HFFc6 (cell line): Measurements from ENCODE around the gene DNAJA2. TPM values are rescaled to one million over a fixed set of nuclear protein-coding genes. Genes with fewer than 3 reads are reported as not detected.

ENCODE experiments used
- DNase-seq: peaks from one replicate; pipeline ENCODE4 v3.0.0-alpha.2; 2018
- H3K27ac Mint-ChIP-seq: 2 replicates; pipeline ENCODE4 v1.8.0; 2020; ENCODE audit warnings: mild to moderate bottlenecking, mixed read lengths
- H3K27me3 Mint-ChIP-seq: 2 replicates; pipeline ENCODE4 v1.8.0; 2021; ENCODE audit warnings: mild to moderate bottlenecking, moderate library complexity, mixed read lengths; ENCODE audit not compliant: insufficient read depth
- H3K36me3 Mint-ChIP-seq: 2 replicates; pipeline ENCODE4 v1.8.0; 2021; ENCODE audit warnings: low read depth, mixed read lengths
- H3K4me1 Mint-ChIP-seq: 2 replicates; pipeline ENCODE4 v1.8.0; 2020; ENCODE audit warnings: low read depth, mixed read lengths
- H3K4me3 Mint-ChIP-seq: 2 replicates; pipeline ENCODE4 v1.8.0; 2020; ENCODE audit warnings: mild to moderate bottlenecking, moderate library complexity, mixed read lengths
- H3K9me3 Mint-ChIP-seq: 2 replicates; pipeline ENCODE4 v1.8.0; 2020; ENCODE audit warnings: mild to moderate bottlenecking, mixed read lengths
- total RNA-seq, 6 experiments: library from RNA; stranded (reverse); fragmentation: NEBNext Ultra II Directional; extraction: Animal tissue kit (Norgen Biotek cat#: 25700); gene quantifications; 2 replicates in 1 of 6; 3 replicates in 5 of 6; pipeline ENCODE4 v1.2.3, GENCODE V29; 2021
- TF ChIP-seq, protein P1 (sequence below): fragments of 200-600 bp; sonication (generic); IDR thresholded peaks from 2 replicates; pipeline ENCODE4 v1.5.0; 2021; ENCODE audit warnings: antibody characterized with exemption, mild to moderate bottlenecking

The DNAJA2 gene
- total RNA-seq, 6 experiments from 2014 or later, result 64.2 to 80.3 (median 72.5) TPM

DNA sequence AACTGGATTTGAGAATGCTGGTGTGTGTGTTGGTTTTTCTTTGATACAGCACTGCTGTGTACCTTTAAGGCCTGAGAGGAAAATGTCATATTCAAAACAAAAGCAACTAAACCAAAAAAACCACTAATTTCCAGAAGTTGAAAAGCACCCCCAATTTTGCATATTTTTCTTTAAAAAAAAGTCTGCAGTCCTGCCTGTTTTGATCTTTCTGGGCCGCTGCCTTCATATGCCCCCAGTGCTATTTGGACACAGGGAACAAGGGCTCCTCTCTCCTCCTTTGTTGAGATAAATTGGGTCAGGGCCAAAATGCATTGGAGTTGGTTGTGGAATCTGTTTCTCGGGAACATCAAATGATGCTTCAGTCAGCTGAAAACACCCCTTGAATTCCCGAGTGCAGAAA lies 62.4 kb downstream of the DNAJA2 start:
- H3K36me3 Mint-ChIP-seq, result peaks cover 8% of the 10 kb centered on the region
- no peaks in the 10 kb centered on the region for H3K4me1 Mint-ChIP-seq
- H3K4me3 Mint-ChIP-seq, result no peak overlapping the region
- H3K27ac Mint-ChIP-seq, result no peak overlapping the region
- H3K9me3 Mint-ChIP-seq, result no peaks in the 10 kb centered on the region
- no peak for DNase-seq
- TF ChIP-seq, protein P1, sequence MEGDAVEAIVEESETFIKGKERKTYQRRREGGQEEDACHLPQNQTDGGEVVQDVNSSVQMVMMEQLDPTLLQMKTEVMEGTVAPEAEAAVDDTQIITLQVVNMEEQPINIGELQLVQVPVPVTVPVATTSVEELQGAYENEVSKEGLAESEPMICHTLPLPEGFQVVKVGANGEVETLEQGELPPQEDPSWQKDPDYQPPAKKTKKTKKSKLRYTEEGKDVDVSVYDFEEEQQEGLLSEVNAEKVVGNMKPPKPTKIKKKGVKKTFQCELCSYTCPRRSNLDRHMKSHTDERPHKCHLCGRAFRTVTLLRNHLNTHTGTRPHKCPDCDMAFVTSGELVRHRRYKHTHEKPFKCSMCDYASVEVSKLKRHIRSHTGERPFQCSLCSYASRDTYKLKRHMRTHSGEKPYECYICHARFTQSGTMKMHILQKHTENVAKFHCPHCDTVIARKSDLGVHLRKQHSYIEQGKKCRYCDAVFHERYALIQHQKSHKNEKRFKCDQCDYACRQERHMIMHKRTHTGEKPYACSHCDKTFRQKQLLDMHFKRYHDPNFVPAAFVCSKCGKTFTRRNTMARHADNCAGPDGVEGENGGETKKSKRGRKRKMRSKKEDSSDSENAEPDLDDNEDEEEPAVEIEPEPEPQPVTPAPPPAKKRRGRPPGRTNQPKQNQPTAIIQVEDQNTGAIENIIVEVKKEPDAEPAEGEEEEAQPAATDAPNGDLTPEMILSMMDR, result no peak
- H3K27me3 Mint-ChIP-seq, result peaks cover 2% of the 10 kb centered on the region; the same call in 1 of the 2 replicates

DNA sequence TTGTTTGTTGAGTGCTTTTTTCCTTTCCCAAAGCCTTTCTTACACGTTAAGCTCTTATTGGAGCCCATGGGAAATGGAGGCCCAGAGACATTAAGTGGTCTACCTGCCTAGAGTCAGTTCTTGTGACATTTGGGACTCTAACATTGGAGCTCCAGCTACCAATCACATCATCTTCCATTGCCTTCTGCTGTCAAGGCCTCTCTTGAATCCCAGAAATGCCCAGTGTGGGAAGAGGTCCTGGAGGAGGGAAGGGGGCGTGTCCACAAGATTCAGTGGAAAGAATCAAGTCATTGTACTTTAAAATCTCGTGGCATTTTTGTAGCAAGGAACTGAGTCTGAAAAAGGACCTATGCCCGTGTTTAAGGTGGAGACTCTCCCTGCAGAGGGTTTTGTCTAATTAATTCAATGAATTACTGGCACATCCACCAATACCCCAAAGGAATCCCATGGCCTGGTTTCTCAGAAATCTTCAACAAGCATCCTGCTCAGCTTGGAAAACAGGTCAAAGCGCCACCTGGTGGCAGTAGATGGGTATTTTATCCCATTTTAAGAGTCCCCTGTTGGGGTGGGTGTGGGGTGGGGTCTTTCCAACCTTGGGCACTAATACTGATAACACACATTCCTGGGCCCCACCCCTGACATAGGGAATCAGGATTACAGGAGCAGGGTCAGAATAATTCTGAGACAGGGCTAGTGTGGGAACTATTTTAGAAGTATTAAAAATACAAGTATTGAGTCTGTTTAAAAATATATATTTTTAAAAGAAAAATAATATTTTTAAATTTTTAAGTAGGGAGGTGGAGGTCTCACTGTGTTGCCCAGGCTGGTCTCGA lies 64.7 kb downstream of the DNAJA2 start:
- no peaks in the 10 kb centered on the region for H3K9me3 Mint-ChIP-seq
- H3K4me3 Mint-ChIP-seq, result no peak overlapping the region

DNA sequence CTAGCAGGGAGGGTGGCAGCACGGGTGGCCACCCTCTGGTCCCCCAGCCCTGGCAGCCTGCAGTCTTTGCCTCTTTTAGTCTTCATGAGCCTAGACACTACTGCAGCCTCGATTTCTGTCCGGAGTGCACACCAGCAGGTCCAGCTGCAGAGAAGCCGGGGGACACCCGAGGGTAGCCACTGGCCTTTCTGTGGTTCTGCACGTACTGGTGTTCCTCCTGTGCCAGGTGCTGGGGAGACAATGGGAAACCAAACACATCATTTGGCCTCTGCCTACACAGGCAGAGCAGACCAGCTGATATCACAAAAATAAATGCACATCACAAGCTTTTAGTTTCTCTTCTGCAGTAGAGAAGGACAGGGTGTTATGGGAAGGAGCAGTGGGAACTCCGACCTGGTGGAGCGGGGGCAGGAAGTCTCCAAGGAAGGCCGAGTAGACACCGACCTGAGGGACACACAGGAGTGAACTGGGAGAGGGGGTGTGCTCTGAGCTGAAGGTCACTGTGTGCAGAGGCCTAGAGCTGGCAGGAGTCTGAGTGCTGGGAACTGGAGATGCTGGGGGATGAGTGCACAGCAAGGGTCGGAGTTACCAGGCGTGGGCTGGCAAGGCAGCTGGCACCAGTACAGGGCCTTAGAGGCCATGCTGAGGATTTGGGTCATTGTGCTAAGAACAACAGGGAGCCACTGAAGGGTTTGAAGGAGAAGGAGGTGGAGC lies 66.3 kb downstream of the DNAJA2 start:
- Mint-ChIP-seq H3K27ac (no peak overlapping the region), H3K27me3 (peaks cover 2% of the 10 kb centered on the region; the same call in 1 of the 2 replicates), H3K36me3 (peaks cover 7% of the 10 kb centered on the region; the same call in 1 of the 2 replicates), H3K4me3 (no peak overlapping the region), H3K4me1 (no peaks in the 10 kb centered on the region), H3K9me3 (no peaks in the 10 kb centered on the region)
- TF ChIP-seq, protein P1, result no peak
- no peak for DNase-seq

More for the DNA sequence above, 64.7 kb downstream of the DNAJA2 start:
- Mint-ChIP-seq H3K36me3 (peaks cover 3% of the 10 kb centered on the region; the same call in 1 of the 2 replicates), H3K4me1 (no peaks in the 10 kb centered on the region), H3K27me3 (peaks cover 2% of the 10 kb centered on the region; the same call in 1 of the 2 replicates), H3K27ac (no peak overlapping the region)
- TF ChIP-seq, protein P1, result peak; percentile 95
- peak; percentile 45 for DNase-seq

DNA sequence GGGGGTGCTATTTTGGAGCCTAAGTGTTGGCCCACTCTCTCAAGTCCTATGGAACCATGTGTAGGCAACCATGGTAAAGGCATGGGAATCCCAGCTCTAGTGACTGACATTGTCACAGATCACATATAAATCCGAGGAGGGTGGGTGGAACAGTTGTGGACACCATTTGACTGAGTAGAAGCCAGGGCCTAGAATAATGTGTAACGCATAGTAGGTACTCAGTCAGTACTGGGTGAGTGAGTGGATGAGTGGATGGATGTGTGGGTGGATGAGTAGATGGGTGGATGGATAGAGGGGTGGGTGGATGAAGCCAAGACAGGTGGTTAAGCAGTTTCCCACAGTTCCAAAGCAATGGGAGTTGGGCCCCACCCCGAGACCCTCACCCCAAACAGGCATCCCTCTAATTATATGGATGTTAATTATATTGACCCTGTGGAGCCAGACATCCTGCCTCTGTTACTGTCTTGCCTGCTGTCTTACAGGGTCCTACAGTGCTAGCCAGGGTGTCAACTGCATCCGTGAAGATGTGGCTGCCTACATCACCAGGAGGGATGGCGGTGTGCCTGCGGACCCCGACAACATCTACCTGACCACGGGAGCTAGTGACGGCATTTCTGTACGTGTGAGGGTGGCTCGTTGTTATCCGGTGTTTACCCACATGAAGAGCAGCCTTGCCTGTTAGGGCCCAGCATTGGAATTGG lies 67.0 kb downstream of the DNAJA2 start:
- Mint-ChIP-seq H3K27ac (no peak overlapping the region), H3K27me3 (peaks cover 2% of the 10 kb centered on the region; the same call in 1 of the 2 replicates), H3K9me3 (no peaks in the 10 kb centered on the region), H3K4me1 (no peaks in the 10 kb centered on the region), H3K36me3 (peaks cover 7% of the 10 kb centered on the region; the same call in 1 of the 2 replicates), H3K4me3 (no peak overlapping the region)
- TF ChIP-seq, protein P1, result no peak
- no peak for DNase-seq

Other genes with a start within 250 kb of the DNAJA2 start
- gene MYLK3, start 225.3 kb downstream of the DNAJA2 start, total RNA-seq, result under 1 TPM in 5 of 6 experiments, not detected in 1; 0.02 to 0.35 (median 0.19) TPM
- 10 to 100 TPM; 14.6 to 17.5 (median 15.4) TPM for gene C16orf87, start 142.5 kb downstream of the DNAJA2 start, total RNA-seq
- gene GPT2, start 89.3 kb downstream of the DNAJA2 start, total RNA-seq, result 10 to 100 TPM; 11.5 to 17.4 (median 14.0) TPM
- 10 to 100 TPM; 11.7 to 24.0 (median 19.4) TPM for gene NETO2, start 170.3 kb upstream of the DNAJA2 start, total RNA-seq